H9 (cell line): ENCODE results near the gene MXRA7. TPM values are rescaled to one million over a fixed set of nuclear protein-coding genes. Genes with fewer than 3 reads are reported as not detected.

ENCODE experiments used
- DNase-seq: peaks from one replicate; pipeline ENCODE4 v3.0.0-alpha.2; 2017
- H2AFZ ChIP-seq: one replicate; pipeline ENCODE4 v1.6.1; 2013; ENCODE audit warnings: mild to moderate bottlenecking, low read length, control low read depth, moderate library complexity
- H2AK5ac ChIP-seq: 2 replicates; pipeline ENCODE4 v1.6.1; 2013; ENCODE audit warnings: low read length, control low read depth, mixed read lengths; ENCODE audit not compliant: insufficient read length
- H2BK120ac ChIP-seq: one replicate; pipeline ENCODE4 v1.6.1; 2013; ENCODE audit warnings: low read depth, mild to moderate bottlenecking, low read length, control low read depth, inconsistent platforms; ENCODE audit not compliant: poor library complexity, severe bottlenecking
- H2BK12ac ChIP-seq: 2 replicates; pipeline ENCODE4 v1.6.1; 2013; ENCODE audit warnings: low read length, control low read depth, mixed read lengths, low read depth; ENCODE audit not compliant: insufficient read length
- H2BK15ac ChIP-seq: 2 replicates; pipeline ENCODE4 v1.6.1; 2013; ENCODE audit warnings: low read depth, low read length, control low read depth
- H2BK20ac ChIP-seq: one replicate; pipeline ENCODE4 v1.6.1; 2013; ENCODE audit warnings: low read depth, mild to moderate bottlenecking, low read length, control low read depth, inconsistent platforms; ENCODE audit not compliant: poor library complexity, severe bottlenecking
- H2BK5ac ChIP-seq: 2 replicates; pipeline ENCODE4 v1.6.1; 2013; ENCODE audit warnings: low read length, control low read depth, mixed read lengths; ENCODE audit not compliant: insufficient read length
- H3K14ac ChIP-seq: 2 replicates; pipeline ENCODE4 v1.6.1; 2013; ENCODE audit warnings: low read length, control low read depth; ENCODE audit not compliant: insufficient read depth
- H3K18ac ChIP-seq: 2 replicates; pipeline ENCODE4 v1.6.1; 2013; ENCODE audit warnings: low read depth, mild to moderate bottlenecking, mixed read lengths, low read length, control low read depth; ENCODE audit not compliant: insufficient read length
- H3K23ac ChIP-seq: 2 replicates; pipeline ENCODE4 v1.6.1; 2013; ENCODE audit warnings: low read length, control low read depth, mixed read lengths, low read depth; ENCODE audit not compliant: insufficient read length
- H3K23me2 ChIP-seq: 2 replicates; pipeline ENCODE4 v1.6.1; 2013; ENCODE audit warnings: low read depth, mild to moderate bottlenecking, mixed read lengths, low read length, control low read depth; ENCODE audit not compliant: insufficient read length, poor library complexity, severe bottlenecking
- H3K27ac ChIP-seq: 2 replicates; pipeline ENCODE4 v1.5.1; 2013; ENCODE audit warnings: low read length, control low read depth, mixed read lengths, low read depth; ENCODE audit not compliant: insufficient read length
- H3K27me3 ChIP-seq: 2 replicates; pipeline ENCODE4 v1.6.1; 2013; ENCODE audit warnings: low read length, control low read depth, inconsistent platforms; ENCODE audit not compliant: insufficient read depth
- H3K4ac ChIP-seq: 2 replicates; pipeline ENCODE4 v1.6.1; 2013; ENCODE audit warnings: low read depth, mild to moderate bottlenecking, control low read depth, inconsistent platforms, low read length, moderate library complexity
- H3K4me1 ChIP-seq: 2 replicates; pipeline ENCODE4 v1.6.1; 2013; ENCODE audit warnings: low read length, control low read depth, inconsistent platforms; ENCODE audit not compliant: insufficient read depth
- H3K4me2 ChIP-seq: 2 replicates; pipeline ENCODE4 v1.6.1; 2013; ENCODE audit warnings: low read length, control low read depth, mixed read lengths; ENCODE audit not compliant: insufficient read length, insufficient read depth
- H3K56ac ChIP-seq: 2 replicates; pipeline ENCODE4 v1.6.1; 2013; ENCODE audit warnings: low read depth, mild to moderate bottlenecking, mixed read lengths, low read length, control low read depth; ENCODE audit not compliant: insufficient read length
- H3K79me1 ChIP-seq: 2 replicates; pipeline ENCODE4 v1.6.1; 2013; ENCODE audit warnings: low read depth, mild to moderate bottlenecking, moderate library complexity, low read length, control low read depth, inconsistent platforms; ENCODE audit not compliant: insufficient read depth, poor library complexity, severe bottlenecking
- H3K79me2 ChIP-seq: 2 replicates; pipeline ENCODE4 v1.6.1; 2013; ENCODE audit warnings: low read length, control low read depth, inconsistent platforms; ENCODE audit not compliant: insufficient read depth
- H3K9ac ChIP-seq: 2 replicates; pipeline ENCODE4 v1.6.1; 2013; ENCODE audit warnings: low read length, control low read depth, mixed read lengths; ENCODE audit not compliant: insufficient read length; ENCODE audit errors: extremely low read depth
- H3K9me3 ChIP-seq: one replicate; pipeline ENCODE4 v1.6.1; 2013; ENCODE audit warnings: low read depth, low read length, inconsistent platforms; ENCODE audit not compliant: control insufficient read depth
- H3T11ph ChIP-seq: one replicate; pipeline ENCODE4 v1.6.1; 2013; ENCODE audit warnings: mild to moderate bottlenecking, low read length, control low read depth, inconsistent platforms
- H4K20me1 ChIP-seq: one replicate; pipeline ENCODE4 v1.6.1; 2013; ENCODE audit not compliant: control insufficient read depth, insufficient read length, insufficient read depth
- H4K5ac ChIP-seq: 2 replicates; pipeline ENCODE4 v1.6.1; 2013; ENCODE audit warnings: low read depth, mild to moderate bottlenecking, mixed read lengths, low read length, control low read depth; ENCODE audit not compliant: insufficient read length
- H4K8ac ChIP-seq: replicated peaks from 2 replicates; pipeline ENCODE4 v1.6.1; 2013; ENCODE audit warnings: low read length, control low read depth, mixed read lengths, low read depth; ENCODE audit not compliant: insufficient read length
- H4K91ac ChIP-seq: 2 replicates; pipeline ENCODE4 v1.6.1; 2013; ENCODE audit warnings: low read depth, mild to moderate bottlenecking, moderate library complexity, mixed read lengths, low read length, control low read depth; ENCODE audit not compliant: insufficient read length
- H3K27ac Mint-ChIP-seq, 3 experiments: 2 replicates in 2 of 3; 3 replicates in 1 of 3; pipeline ENCODE4 v1.8.0; 2020 to 2021; ENCODE audit warnings: mixed read lengths in 3 of 3, mild to moderate bottlenecking in 1 of 3, moderate library complexity in 1 of 3
- H3K27me3 Mint-ChIP-seq: 2 replicates; pipeline ENCODE4 v1.8.0; 2021; ENCODE audit warnings: low read depth, mild to moderate bottlenecking, moderate library complexity, mixed read lengths
- H3K36me3 Mint-ChIP-seq, 3 experiments: 2 replicates in 2 of 3; 3 replicates in 1 of 3; pipeline ENCODE4 v1.8.0; 2020 to 2021; ENCODE audit warnings: low read depth in 3 of 3, mixed read lengths in 3 of 3; ENCODE audit not compliant: insufficient read depth in 1 of 3
- H3K4me1 Mint-ChIP-seq, 2 experiments: 2 replicates each; pipeline ENCODE4 v1.8.0; 2020; ENCODE audit warnings: mixed read lengths in 2 of 2
- H3K4me3 Mint-ChIP-seq, 2 experiments: 2 replicates in 1 of 2; 3 replicates in 1 of 2; pipeline ENCODE4 v1.8.0; 2020 to 2021; ENCODE audit warnings: mild to moderate bottlenecking in 2 of 2, mixed read lengths in 2 of 2, moderate library complexity in 1 of 2
- H3K9me3 Mint-ChIP-seq, 2 experiments: 2 replicates in 1 of 2; 3 replicates in 1 of 2; pipeline ENCODE4 v1.8.0; 2020; ENCODE audit warnings: mild to moderate bottlenecking in 2 of 2, mixed read lengths in 2 of 2, moderate library complexity in 1 of 2
- WGBS: extraction: QIAGEN DNeasy Blood & Tissue Kit; methylation state at CpG from one replicate; pipeline ENCODE4 v1.1.7; 2013; ENCODE audit warnings: missing lambda C conversion rate, low lambda C conversion rate, mixed read lengths; ENCODE audit not compliant: insufficient read length; ENCODE audit errors: extremely low coverage; 5-methylcytosine and 5-hydroxymethylcytosine counted together
- total RNA-seq: library from RNA; stranded (reverse); gene quantifications from 2 replicates; pipeline ENCODE4 v1.2.1, GENCODE V29; 2021
- TF ChIP-seq, protein P1 (sequence below): fragments of 200-600 bp; sonication (generic); conservative IDR thresholded peaks from 3 replicates; pipeline ENCODE4 v1.8.0; 2021; ENCODE audit warnings: antibody characterized with exemption, mild to moderate bottlenecking

The MXRA7 gene
- total RNA-seq, 1 experiment from 2014 or later, result 28.2 TPM

DNA sequence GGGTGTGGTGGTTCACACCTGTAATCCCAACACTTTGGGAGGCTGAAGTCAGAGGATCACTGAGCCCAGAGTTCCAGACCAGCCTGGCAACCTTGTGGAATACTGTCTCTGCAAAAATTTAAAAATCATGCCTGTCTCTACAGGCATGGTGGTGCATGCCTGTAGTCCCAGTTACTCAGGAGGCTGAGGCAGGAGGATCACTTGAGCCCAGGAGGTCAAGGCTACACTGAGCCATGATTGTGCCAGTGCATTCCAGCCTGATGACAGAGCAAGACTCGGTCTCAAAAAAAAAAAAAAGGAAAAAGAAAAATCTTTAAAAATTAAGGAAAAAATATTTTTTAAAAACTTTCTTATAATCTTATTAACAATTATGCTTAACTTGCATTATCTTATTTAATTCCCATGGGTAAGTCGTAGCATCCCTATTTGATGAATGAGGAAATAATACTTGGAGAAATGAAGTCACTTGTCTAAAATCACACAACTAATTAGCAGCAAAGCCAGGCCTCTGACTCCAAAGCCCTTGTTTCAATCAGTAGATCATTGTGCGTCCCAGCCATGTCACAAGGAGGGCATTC is 40.7 kb upstream of the MXRA7 start:
- no CpG with 5 or more reads among the region's 3 CpGs for WGBS
- no peak overlapping the region for H3K27ac ChIP-seq

More for the DNA sequence above, 40.7 kb upstream of the MXRA7 start:
- H3K9ac ChIP-seq, result no peak overlapping the region
- H3K9me3 Mint-ChIP-seq, result no peaks in the 10 kb centered on the region; a peak in 1 of 5 replicates
- no peak for DNase-seq
- TF ChIP-seq, protein P1, sequence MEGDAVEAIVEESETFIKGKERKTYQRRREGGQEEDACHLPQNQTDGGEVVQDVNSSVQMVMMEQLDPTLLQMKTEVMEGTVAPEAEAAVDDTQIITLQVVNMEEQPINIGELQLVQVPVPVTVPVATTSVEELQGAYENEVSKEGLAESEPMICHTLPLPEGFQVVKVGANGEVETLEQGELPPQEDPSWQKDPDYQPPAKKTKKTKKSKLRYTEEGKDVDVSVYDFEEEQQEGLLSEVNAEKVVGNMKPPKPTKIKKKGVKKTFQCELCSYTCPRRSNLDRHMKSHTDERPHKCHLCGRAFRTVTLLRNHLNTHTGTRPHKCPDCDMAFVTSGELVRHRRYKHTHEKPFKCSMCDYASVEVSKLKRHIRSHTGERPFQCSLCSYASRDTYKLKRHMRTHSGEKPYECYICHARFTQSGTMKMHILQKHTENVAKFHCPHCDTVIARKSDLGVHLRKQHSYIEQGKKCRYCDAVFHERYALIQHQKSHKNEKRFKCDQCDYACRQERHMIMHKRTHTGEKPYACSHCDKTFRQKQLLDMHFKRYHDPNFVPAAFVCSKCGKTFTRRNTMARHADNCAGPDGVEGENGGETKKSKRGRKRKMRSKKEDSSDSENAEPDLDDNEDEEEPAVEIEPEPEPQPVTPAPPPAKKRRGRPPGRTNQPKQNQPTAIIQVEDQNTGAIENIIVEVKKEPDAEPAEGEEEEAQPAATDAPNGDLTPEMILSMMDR, result no peak
- no peaks in the 10 kb centered on the region for H3K27me3 Mint-ChIP-seq
- H3K23ac ChIP-seq, result no peak overlapping the region
- no peak overlapping the region for H3T11ph ChIP-seq
- no peaks in the 10 kb centered on the region for H4K20me1 ChIP-seq
- no peak overlapping the region for H3K4ac ChIP-seq
- H3K4me1 Mint-ChIP-seq, result no peaks in the 10 kb centered on the region
- no peaks in the 10 kb centered on the region for H3K23me2 ChIP-seq
- no peaks in the 10 kb centered on the region for H3K27me3 ChIP-seq
- no peak overlapping the region for H2BK5ac ChIP-seq
- H3K9me3 ChIP-seq, result no peaks in the 10 kb centered on the region
- H2AK5ac ChIP-seq, result no peak overlapping the region
- no peak overlapping the region for H3K4me2 ChIP-seq
- no peak overlapping the region for H2BK15ac ChIP-seq
- H4K91ac ChIP-seq, result no peak overlapping the region
- H2AFZ ChIP-seq, result no peak overlapping the region
- H3K27ac Mint-ChIP-seq, result no peak overlapping the region; a peak in 1 of 7 replicates
- H3K79me1 ChIP-seq, result no peaks in the 10 kb centered on the region
- H2BK120ac ChIP-seq, result no peak overlapping the region
- H3K36me3 Mint-ChIP-seq, result peaks cover 5 to 31% (median 14%) of the 10 kb centered on the region in 3 experiments; a peak in 6 of 7 replicates
- H3K4me3 Mint-ChIP-seq, result no peak overlapping the region
- no peaks in the 10 kb centered on the region for H3K79me2 ChIP-seq
- no peak overlapping the region for H4K5ac ChIP-seq
- H2BK20ac ChIP-seq, result no peak overlapping the region
- H3K14ac ChIP-seq, result no peak overlapping the region
- H3K4me1 ChIP-seq, result no peaks in the 10 kb centered on the region
- H3K18ac ChIP-seq, result no peak overlapping the region
- H3K56ac ChIP-seq, result no peak overlapping the region
- H4K8ac ChIP-seq, result no peak overlapping the region
- H2BK12ac ChIP-seq, result no peak overlapping the region
